ENCODE results near the gene EVX1. TPM values are rescaled to one million over a fixed set of nuclear protein-coding genes. Genes with fewer than 3 reads are reported as not detected.

Gene EVX1
- total RNA-seq, 1 experiment from 2014 or later, result not detected

GRCh38 chr7:27207348-27207985 lies 35.1 kb upstream of the EVX1 start:
- Histone ChIP-seq H3K9me3 (ENCODE audit: control insufficient read depth, low read depth, low read length) (no peaks in the 10 kb centered on the region), H3K79me1 (ENCODE audit: insufficient read depth, low read depth, low read length, poor library complexity, severe bottlenecking) (no peaks in the 10 kb centered on the region), H3K14ac (ENCODE audit: insufficient read depth, low read length) (no peak overlapping the region), H4K91ac (ENCODE audit: insufficient read length, low read depth, low read length) (no peak overlapping the region), H3K4me1 (ENCODE audit: insufficient read depth, low read length) (no peaks in the 10 kb centered on the region), H3T11ph (ENCODE audit: low read length) (no peak overlapping the region), H3K27me3 (ENCODE audit: insufficient read depth, low read length) (peaks cover 100% of the 10 kb centered on the region), H2BK120ac (ENCODE audit: low read depth, low read length, poor library complexity, severe bottlenecking) (no peak overlapping the region), H4K20me1 (ENCODE audit: control insufficient read depth, insufficient read depth, insufficient read length) (no peaks in the 10 kb centered on the region), H3K18ac (ENCODE audit: insufficient read length, low read depth, low read length) (no peak overlapping the region), H3K4me2 (ENCODE audit: insufficient read depth, insufficient read length, low read length) (no peak overlapping the region), H2AK5ac (ENCODE audit: insufficient read length, low read length) (no peak overlapping the region), H2AFZ (ENCODE audit: low read length) (no peak overlapping the region), H3K9ac (ENCODE audit: extremely low read depth, insufficient read length, low read length) (no peak overlapping the region), H3K56ac (ENCODE audit: insufficient read length, low read depth, low read length) (no peak overlapping the region), H3K79me2 (ENCODE audit: insufficient read depth, low read length) (no peaks in the 10 kb centered on the region), H3K4ac (ENCODE audit: low read depth, low read length) (no peak overlapping the region), H4K5ac (ENCODE audit: insufficient read length, low read depth, low read length) (no peak overlapping the region), H2BK20ac (ENCODE audit: low read depth, low read length, poor library complexity, severe bottlenecking) (no peak overlapping the region), H4K8ac (replicated peaks; ENCODE audit: insufficient read length, low read depth, low read length) (no peak overlapping the region), H3K27ac (ENCODE audit: insufficient read length, low read depth, low read length) (no peak overlapping the region), H3K23ac (ENCODE audit: insufficient read length, low read depth, low read length) (no peak overlapping the region), H2BK5ac (ENCODE audit: insufficient read length, low read length) (no peak overlapping the region), H2BK12ac (ENCODE audit: insufficient read length, low read depth, low read length) (no peak overlapping the region), H2BK15ac (ENCODE audit: low read depth, low read length) (no peak overlapping the region), H3K23me2 (ENCODE audit: insufficient read length, low read depth, low read length, poor library complexity, severe bottlenecking) (no peaks in the 10 kb centered on the region)
- no peak overlapping the region for H3K27ac Mint-ChIP-seq
- TF ChIP-seq CTCF (conservative IDR thresholded peaks at IDR 0.05), result no peak
- H3K4me3 Mint-ChIP-seq, result no peak overlapping the region
- peaks cover 0 to 2% (median 0%) of the 10 kb centered on the region in 3 experiments; a peak in 1 of 7 replicates for H3K36me3 Mint-ChIP-seq (ENCODE audit: insufficient read depth in 1 of 3, low read depth in 3 of 3)
- H3K27me3 Mint-ChIP-seq (ENCODE audit: low read depth), result peaks cover 100% of the 10 kb centered on the region
- peaks cover 5 to 8% of the 10 kb centered on the region in 2 experiments; a peak in 4 of 5 replicates for H3K9me3 Mint-ChIP-seq
- peaks cover 6 to 9% of the 10 kb centered on the region in 2 experiments; a peak in 3 of 4 replicates for H3K4me1 Mint-ChIP-seq
- no CpG with 5 or more reads among the region's 7 CpGs for WGBS (ENCODE audit: extremely low coverage, insufficient read length, low lambda C conversion rate)
- no peak for DNase-seq
